GM06990 (cell line): ENCODE results near the gene LCN12.

ENCODE experiments used
- DNase-seq: peaks from one replicate; pipeline ENCODE4 v3.0.0-alpha.2; 2011; ENCODE audit not compliant: insufficient read length; ENCODE audit errors: extremely low read depth
- H3K27me3 ChIP-seq: replicated peaks from 2 replicates; pipeline ENCODE4 v1.6.0; 2011; ENCODE audit warnings: low read length; ENCODE audit not compliant: control insufficient read depth, insufficient read depth
- H3K36me3 ChIP-seq: 2 replicates; pipeline ENCODE4 v1.5.1; 2011; ENCODE audit warnings: low read length; ENCODE audit not compliant: control insufficient read depth, insufficient read depth
- H3K4me3 ChIP-seq: replicated peaks from 2 replicates; pipeline ENCODE4 v1.5.1; 2011; ENCODE audit warnings: low read depth, mild to moderate bottlenecking, control low read depth, low read length
- CTCF ChIP-seq: IDR thresholded peaks from 2 replicates; pipeline ENCODE4 v1.5.1; 2011; ENCODE audit warnings: low read length, control low read depth, mild to moderate bottlenecking, inconsistent platforms; ENCODE audit not compliant: insufficient read depth, poor library complexity, severe bottlenecking

The LCN12 gene

GRCh38 chr9:136939431-136939995 lies 12.6 kb upstream of the LCN12 start:
- TF ChIP-seq CTCF = no peak
- Histone ChIP-seq H3K4me3 (no peak overlapping the region), H3K36me3 (peaks cover 33% of the 10 kb centered on the region), H3K27me3 (no peaks in the 10 kb centered on the region)
- DNase-seq = peak; percentile 6

- no peak for DNase-seq
- no peak for TF ChIP-seq CTCF
- H3K27me3 ChIP-seq = no peaks in the 10 kb centered on the region
- peaks cover 33% of the 10 kb centered on the region for H3K36me3 ChIP-seq
- no peak overlapping the region for H3K4me3 ChIP-seq
Measured at GRCh38 chr9:136939996-136940525, 12.0 kb upstream of the LCN12 start.

GRCh38 chr9:136940526-136941230 lies 11.4 kb upstream of the LCN12 start:
- H3K4me3 ChIP-seq = no peak overlapping the region
- TF ChIP-seq CTCF = no peak
- no peak for DNase-seq
- H3K27me3 ChIP-seq = no peaks in the 10 kb centered on the region
- H3K36me3 ChIP-seq = peaks cover 33% of the 10 kb centered on the region

GRCh38 chr9:136941231-136942111 lies 10.6 kb upstream of the LCN12 start:
- no peaks in the 10 kb centered on the region for H3K27me3 ChIP-seq
- H3K36me3 ChIP-seq = peaks cover 33% of the 10 kb centered on the region
- H3K4me3 ChIP-seq = no peak overlapping the region
- TF ChIP-seq CTCF = no peak
- DNase-seq = no peak

- no peak for TF ChIP-seq CTCF
- no peak overlapping the region for H3K4me3 ChIP-seq
Measured at GRCh38 chr9:136942112-136942880, 9.8 kb upstream of the LCN12 start.

More at GRCh38 chr9:136942112-136942880, 9.8 kb upstream of the LCN12 start:
- DNase-seq = no peak
- Histone ChIP-seq H3K36me3 (peaks cover 33% of the 10 kb centered on the region), H3K27me3 (no peaks in the 10 kb centered on the region)
